Measurements from ENCODE around the gene TOX3. TPM values are rescaled to one million over a fixed set of nuclear protein-coding genes. Genes with fewer than 3 reads are reported as not detected.

The TOX3 gene
- total and polyA plus RNA-seq, 11 donors, result 0.17 TPM; not detected in 10

DNA sequence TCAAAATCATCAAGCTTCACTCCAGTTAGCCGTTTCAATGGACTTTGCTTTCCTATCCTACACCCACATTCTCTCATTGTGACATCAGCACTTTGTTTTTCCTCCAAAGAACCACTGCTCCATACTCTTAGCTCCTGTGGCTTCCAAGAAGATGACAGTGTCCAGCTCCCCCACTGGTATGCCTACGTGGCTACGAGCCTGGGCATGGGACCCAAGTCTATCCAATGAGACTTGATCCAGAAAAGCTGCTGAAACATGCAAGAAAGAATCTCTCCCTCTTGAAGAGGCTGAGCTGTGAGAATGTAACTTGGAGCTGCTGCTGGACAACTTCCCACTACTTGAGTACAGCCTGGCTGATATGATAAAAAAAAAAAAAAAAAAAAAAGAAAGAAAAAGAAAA, 9.4 kb downstream of the TOX3 start:
- H3K36me3 ChIP-seq, result no peaks in the 10 kb centered on the region
- ATAC-seq (no peak), DNase-seq (no peak)
- no peaks in the 10 kb centered on the region for H3K4me1 ChIP-seq
- TF ChIP-seq POLR2A (IDR thresholded peaks at IDR 0.05), result no peak
- TF ChIP-seq, protein P1, sequence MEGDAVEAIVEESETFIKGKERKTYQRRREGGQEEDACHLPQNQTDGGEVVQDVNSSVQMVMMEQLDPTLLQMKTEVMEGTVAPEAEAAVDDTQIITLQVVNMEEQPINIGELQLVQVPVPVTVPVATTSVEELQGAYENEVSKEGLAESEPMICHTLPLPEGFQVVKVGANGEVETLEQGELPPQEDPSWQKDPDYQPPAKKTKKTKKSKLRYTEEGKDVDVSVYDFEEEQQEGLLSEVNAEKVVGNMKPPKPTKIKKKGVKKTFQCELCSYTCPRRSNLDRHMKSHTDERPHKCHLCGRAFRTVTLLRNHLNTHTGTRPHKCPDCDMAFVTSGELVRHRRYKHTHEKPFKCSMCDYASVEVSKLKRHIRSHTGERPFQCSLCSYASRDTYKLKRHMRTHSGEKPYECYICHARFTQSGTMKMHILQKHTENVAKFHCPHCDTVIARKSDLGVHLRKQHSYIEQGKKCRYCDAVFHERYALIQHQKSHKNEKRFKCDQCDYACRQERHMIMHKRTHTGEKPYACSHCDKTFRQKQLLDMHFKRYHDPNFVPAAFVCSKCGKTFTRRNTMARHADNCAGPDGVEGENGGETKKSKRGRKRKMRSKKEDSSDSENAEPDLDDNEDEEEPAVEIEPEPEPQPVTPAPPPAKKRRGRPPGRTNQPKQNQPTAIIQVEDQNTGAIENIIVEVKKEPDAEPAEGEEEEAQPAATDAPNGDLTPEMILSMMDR (IDR thresholded peaks at IDR 0.05), result no peak
- H3K9me3 ChIP-seq, result no peaks in the 10 kb centered on the region
- H3K4me3 ChIP-seq, result no peak overlapping the region
- WGBS, 4 donors, result 35 to 48% (median 45%) methylated on average over 3 of the region's 3 CpGs
- no peak overlapping the region for H3K27ac ChIP-seq
- intact Hi-C loops (cut with DNase I), result no loop called here
- H3K27me3 ChIP-seq, result peaks cover 0 to 25% (median 4%) of the 10 kb centered on the region in 9 donors

DNA sequence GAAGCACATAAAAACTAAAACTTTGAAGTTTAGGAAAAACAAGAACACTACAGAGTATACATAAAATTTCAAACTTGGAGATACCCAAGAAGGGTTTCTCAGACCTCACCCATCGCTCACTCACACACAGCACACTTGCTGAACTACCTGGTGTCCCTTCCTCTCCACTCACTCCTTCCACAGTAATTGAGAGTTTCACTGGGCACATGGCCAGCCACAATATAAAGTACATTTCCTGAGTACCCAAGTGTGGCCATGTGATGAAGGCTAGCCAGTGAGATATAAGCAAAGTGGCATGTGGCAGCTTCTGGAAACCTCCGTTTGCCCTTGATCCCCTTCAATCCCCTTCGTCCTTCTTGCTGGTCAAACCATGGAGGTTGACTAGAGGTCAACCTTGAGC, 11.9 kb downstream of the TOX3 start:
- TF ChIP-seq POLR2A (IDR thresholded peaks at IDR 0.05), result no peak
- TF ChIP-seq, protein P1 (IDR thresholded peaks at IDR 0.05), result no peak
- H3K27me3 ChIP-seq, result peaks cover 0 to 4% (median 0%) of the 10 kb centered on the region in 9 donors
- intact Hi-C loops (cut with DNase I), result no loop called here
- no peak overlapping the region for H3K27ac ChIP-seq
- DNase-seq (no peak), ATAC-seq (no peak)
- no peaks in the 10 kb centered on the region for H3K36me3 ChIP-seq
- no peaks in the 10 kb centered on the region for H3K4me1 ChIP-seq
- no peak overlapping the region for H3K4me3 ChIP-seq
- 72 to 83% (median 75%) methylated on average over 3 of the region's 3 CpGs for WGBS, 4 donors
- H3K9me3 ChIP-seq, result no peaks in the 10 kb centered on the region

DNA sequence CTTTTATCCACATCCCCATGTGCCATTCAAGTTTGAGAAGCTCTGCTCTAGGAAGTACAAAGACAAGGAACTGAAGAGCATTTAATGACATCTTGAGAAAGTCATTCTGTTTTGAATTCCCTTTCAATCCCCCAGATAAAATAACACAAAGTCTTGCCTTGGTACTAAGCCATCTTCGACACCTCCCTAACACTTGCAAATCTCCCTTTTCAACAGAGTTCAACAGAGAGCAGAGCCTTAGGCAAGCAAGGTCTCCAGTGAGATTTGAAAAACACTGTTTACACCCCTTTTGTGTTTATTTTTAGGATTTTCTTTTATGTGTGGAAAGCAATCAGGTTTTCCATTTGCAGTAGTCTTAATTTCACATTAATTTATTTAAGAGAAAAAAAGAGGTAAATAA, 13.6 kb downstream of the TOX3 start:
- no peak overlapping the region for H3K4me3 ChIP-seq
- H3K36me3 ChIP-seq, result no peaks in the 10 kb centered on the region
- intact Hi-C loops (cut with DNase I), result no loop called here
- H3K9me3 ChIP-seq, result no peaks in the 10 kb centered on the region
- no peak overlapping the region for H3K27ac ChIP-seq
- H3K4me1 ChIP-seq, result no peaks in the 10 kb centered on the region
- 41 to 58% (median 50%) methylated on average over 1 of the region's 1 CpG for WGBS, 4 donors
- TF ChIP-seq, protein P1 (IDR thresholded peaks at IDR 0.05), result no peak
- TF ChIP-seq POLR2A (IDR thresholded peaks at IDR 0.05), result no peak
- DNase-seq (no peak), ATAC-seq (no peak)
- H3K27me3 ChIP-seq, result no peaks in the 10 kb centered on the region

DNA sequence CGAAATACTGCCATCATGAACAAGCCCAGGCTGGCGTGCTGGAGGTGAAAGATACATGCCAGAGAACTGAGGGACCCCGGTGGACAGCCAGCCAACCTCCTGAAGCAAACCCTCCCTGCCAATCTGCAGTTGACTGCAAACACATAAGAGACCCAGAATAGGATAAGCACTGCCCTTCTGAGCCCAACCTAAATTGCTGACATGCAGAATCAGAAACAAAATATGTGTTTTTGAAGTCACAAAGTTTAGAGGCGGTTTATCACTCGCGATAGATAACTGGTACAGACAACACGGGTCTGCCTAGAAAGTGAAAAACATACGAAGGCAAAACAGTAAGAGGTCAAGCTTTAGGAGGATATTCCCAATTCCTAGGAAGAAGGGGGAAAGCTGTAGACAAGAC, 14.6 kb downstream of the TOX3 start:
- Histone ChIP-seq H3K4me1 (no peaks in the 10 kb centered on the region), H3K36me3 (no peaks in the 10 kb centered on the region), H3K27ac (no peak overlapping the region), H3K4me3 (no peak overlapping the region), H3K9me3 (no peaks in the 10 kb centered on the region), H3K27me3 (no peaks in the 10 kb centered on the region)
- 78 to 81% (median 79%) methylated on average over 8 of the region's 8 CpGs for WGBS, 4 donors
- DNase-seq (no peak), ATAC-seq (no peak)
- no peak for TF ChIP-seq POLR2A (IDR thresholded peaks at IDR 0.05)
- TF ChIP-seq, protein P1 (IDR thresholded peaks at IDR 0.05), result no peak
- intact Hi-C loops (cut with DNase I), result no loop called here

Data from heart left ventricle (tissue), 16 donors.